Epidermal melanocyte (primary cell): Measurements from ENCODE around the gene AEBP2.
A peak's percentile ranks its signal among the peaks of the same experiment; 100 is the strongest.
"Not testable (repeated sequence)": the region's sequence is repeated elsewhere in the genome, so short reads cannot be mapped to it uniquely, and the experiment has no call there.

ENCODE experiments used
- DNase-seq: peaks from one replicate; pipeline ENCODE4 v3.0.0; 2011; ENCODE audit warnings: low spot score; ENCODE audit not compliant: insufficient read length

AEBP2 gene

GRCh38 chr12:19453961-19454360 is 14.7 kb downstream of the AEBP2 start:
- DNase-seq: no peak

GRCh38 chr12:19454837-19455236 is 15.5 kb downstream of the AEBP2 start:
- DNase-seq: no peak

- DNase-seq: no peak
Measured at GRCh38 chr12:19456176-19456575, 16.9 kb downstream of the AEBP2 start.

- no peak for DNase-seq
Measured at GRCh38 chr12:19457561-19457960, 18.3 kb downstream of the AEBP2 start.

- DNase-seq: no peak
Measured at GRCh38 chr12:19458733-19459132, 19.4 kb downstream of the AEBP2 start.

- DNase-seq: no peak
Measured at GRCh38 chr12:19461999-19462398, 22.7 kb downstream of the AEBP2 start.

GRCh38 chr12:19462406-19462805 is 23.1 kb downstream of the AEBP2 start:
- no peak for DNase-seq

- DNase-seq: no peak
Measured at GRCh38 chr12:19464192-19464580, 24.9 kb downstream of the AEBP2 start.

GRCh38 chr12:19465711-19466110 is 26.4 kb downstream of the AEBP2 start:
- no peak for DNase-seq

- DNase-seq: no peak
Measured at GRCh38 chr12:19474147-19474546, 34.9 kb downstream of the AEBP2 start.

- DNase-seq: not testable (repeated sequence)
Measured at GRCh38 chr12:19475884-19476505, 36.7 kb downstream of the AEBP2 start.

- DNase-seq: no peak
Measured at GRCh38 chr12:19477071-19477470, 37.8 kb downstream of the AEBP2 start.

- no peak for DNase-seq
Measured at GRCh38 chr12:19480459-19480858, 41.2 kb downstream of the AEBP2 start.

GRCh38 chr12:19482036-19482435 is 42.7 kb downstream of the AEBP2 start:
- no peak for DNase-seq

GRCh38 chr12:19482551-19483109 is 43.3 kb downstream of the AEBP2 start:
- peak; percentile 33 for DNase-seq

GRCh38 chr12:19483727-19484126 is 44.4 kb downstream of the AEBP2 start:
- DNase-seq: no peak

GRCh38 chr12:19484738-19485137 is 45.4 kb downstream of the AEBP2 start:
- DNase-seq: no peak

GRCh38 chr12:19485240-19485639 is 45.9 kb downstream of the AEBP2 start:
- no peak for DNase-seq

- no peak for DNase-seq
Measured at GRCh38 chr12:19489168-19489567, 49.9 kb downstream of the AEBP2 start.

- no peak for DNase-seq
Measured at GRCh38 chr12:19490908-19491307, 51.6 kb downstream of the AEBP2 start.

- DNase-seq: no peak
Measured at GRCh38 chr12:19491863-19492262, 52.6 kb downstream of the AEBP2 start.

- DNase-seq: no peak
Measured at GRCh38 chr12:19496219-19496878, 57.1 kb downstream of the AEBP2 start.

GRCh38 chr12:19498099-19498498 is 58.8 kb downstream of the AEBP2 start:
- no peak for DNase-seq
